Activated CD8-positive, alpha-beta T cell treated with anti-CD3 and anti-CD28 coated beads for 36 hours (primary cell): Measurements from ENCODE around the gene CLDN16. TPM values are rescaled to one million over a fixed set of nuclear protein-coding genes. Genes with fewer than 3 reads are reported as not detected.

ENCODE experiments used
- ATAC-seq: fragments of 200-7000 bp; cut with Tn5 transposase; one replicate; pipeline ENCODE4 v1.10.0; 2021; ENCODE audit warnings: mild to moderate bottlenecking, moderate library complexity
- CTCF ChIA-PET: fragments of 350-600 bp; sonication (Branson Sonifier 250); formaldehyde crosslinking; loops from one replicate; lab custom pipeline; 2021; ENCODE audit warnings: antibody characterized with exemption; lab: Charles Lee
- POLR2A ChIA-PET: fragments of 350-600 bp; sonication (Branson Sonifier 250); formaldehyde crosslinking; loops from one replicate; lab custom pipeline; 2021; ENCODE audit warnings: antibody characterized with exemption; lab: Charles Lee
- DNase-seq: peaks from one replicate; pipeline ENCODE4 v3.0.0-alpha.2; 2020
- H3K27ac Mint-ChIP-seq: one replicate; pipeline ENCODE4 v1.8.0; 2021; ENCODE audit warnings: mild to moderate bottlenecking, mixed read lengths
- H3K27me3 Mint-ChIP-seq: one replicate; pipeline ENCODE4 v1.8.0; 2021; ENCODE audit warnings: mixed read lengths
- H3K36me3 Mint-ChIP-seq: one replicate; pipeline ENCODE4 v1.8.0; 2021; ENCODE audit warnings: low read depth, mixed read lengths
- H3K4me1 Mint-ChIP-seq: one replicate; pipeline ENCODE4 v1.8.0; 2021; ENCODE audit warnings: low read depth, mixed read lengths
- H3K4me3 Mint-ChIP-seq: one replicate; pipeline ENCODE4 v1.8.0; 2021; ENCODE audit warnings: mild to moderate bottlenecking, moderate library complexity, mixed read lengths
- H3K9me3 Mint-ChIP-seq: one replicate; pipeline ENCODE4 v1.8.0; 2021; ENCODE audit warnings: mixed read lengths
- CTCF ChIP-seq: fragments of 200-600 bp; IDR thresholded peaks from one replicate; pipeline ENCODE4 v1.8.0; 2022; ENCODE audit warnings: antibody characterized with exemption, mild to moderate bottlenecking
- intact Hi-C: fragments of 100-400 bp; cut with micrococcal nuclease; formaldehyde crosslinking; loops from one replicate; pipeline ENCODE4 v1.10.0; 2022
- total RNA-seq, 2 experiments: library from RNA; stranded (reverse); gene quantifications; one replicate each; pipeline ENCODE4 v1.2.3, GENCODE V29; 2021

The CLDN16 gene
- total RNA-seq, 2 experiments from 2014 or later: not detected

DNA sequence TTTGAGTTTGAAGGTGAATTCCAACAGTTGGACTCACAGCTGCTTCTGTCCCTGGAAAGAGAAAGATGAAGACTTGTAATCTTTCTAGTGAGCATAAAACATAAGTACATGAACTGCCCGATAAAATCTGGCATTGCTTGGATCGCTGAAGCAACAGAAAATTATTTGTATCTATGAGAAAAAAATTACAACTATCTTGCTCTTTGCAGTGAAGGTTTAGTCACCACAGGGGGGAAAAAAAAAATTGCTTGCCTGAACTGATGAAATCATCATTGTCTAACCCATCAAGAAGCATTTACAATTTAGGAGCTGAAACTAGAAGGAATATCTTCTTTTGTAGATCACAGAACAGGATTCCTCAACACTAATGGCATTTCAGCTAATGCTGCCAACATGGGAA is 41.7 kb downstream of the CLDN16 start:
- Mint-ChIP-seq H3K27me3 (peaks cover 15% of the 10 kb centered on the region), H3K27ac (no peak overlapping the region), H3K36me3 (no peaks in the 10 kb centered on the region), H3K4me1 (peaks cover 2% of the 10 kb centered on the region), H3K9me3 (no peaks in the 10 kb centered on the region), H3K4me3 (no peak overlapping the region)
- intact Hi-C loops: no loop called here
- POLR2A ChIA-PET: no interaction called here
- DNase-seq (no peak), ATAC-seq (no peak)
- CTCF ChIA-PET: no interaction called here
- TF ChIP-seq CTCF: no peak

DNA sequence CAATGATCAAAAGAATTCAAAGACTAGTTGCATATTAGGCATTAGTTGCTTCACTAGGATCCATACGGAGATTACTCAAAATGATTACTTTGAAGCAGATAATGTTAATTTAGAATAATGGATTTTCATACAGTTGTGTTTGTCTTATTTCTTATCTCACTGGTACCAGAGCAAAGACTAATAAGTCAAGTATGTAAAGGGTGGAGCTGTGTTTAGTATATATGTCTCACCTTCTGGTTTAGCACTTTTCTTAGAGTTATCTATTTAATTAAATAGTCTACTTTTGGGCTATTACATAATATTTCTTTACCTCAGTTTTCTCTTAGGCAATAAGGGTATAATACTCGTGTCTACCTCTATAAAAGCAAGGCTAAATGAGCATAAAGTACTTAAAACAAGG is 42.9 kb downstream of the CLDN16 start:
- no peaks in the 10 kb centered on the region for H3K4me1 Mint-ChIP-seq
- intact Hi-C loops: no loop called here
- no peaks in the 10 kb centered on the region for H3K9me3 Mint-ChIP-seq
- no peak overlapping the region for H3K27ac Mint-ChIP-seq
- H3K36me3 Mint-ChIP-seq: no peaks in the 10 kb centered on the region
- peaks cover 18% of the 10 kb centered on the region for H3K27me3 Mint-ChIP-seq
- H3K4me3 Mint-ChIP-seq: no peak overlapping the region
- ChIA-PET POLR2A (no interaction called here), CTCF (interaction anchor here (2.1 kb wide), 1 partner anchor 11 kb away, joined by 4 read pairs; no protein-coding TSS in a partner anchor)
- no peak for TF ChIP-seq CTCF
- no peak for ATAC-seq
- no peak for DNase-seq

GRCh38 chr3:190432216-190432615 is 44.3 kb downstream of the CLDN16 start:
- Mint-ChIP-seq H3K9me3 (no peaks in the 10 kb centered on the region), H3K4me3 (no peak overlapping the region), H3K4me1 (no peaks in the 10 kb centered on the region), H3K27me3 (peaks cover 26% of the 10 kb centered on the region), H3K36me3 (no peaks in the 10 kb centered on the region), H3K27ac (no peak overlapping the region)
- intact Hi-C loops: no loop called here
- no peak for DNase-seq
- no peak for ATAC-seq
- POLR2A ChIA-PET: no interaction called here
- CTCF ChIA-PET: interaction anchor here (1.5 to 2.1 kb wide), 2 partner anchors 9 to 48 kb away, joined by 3 to 4 read pairs; no protein-coding TSS in a partner anchor
- TF ChIP-seq CTCF: no peak

- intact Hi-C loops: no loop called here
- no peaks in the 10 kb centered on the region for H3K9me3 Mint-ChIP-seq
- TF ChIP-seq CTCF: no peak
- H3K27ac Mint-ChIP-seq: no peak overlapping the region
- H3K4me1 Mint-ChIP-seq: no peaks in the 10 kb centered on the region
- ChIA-PET CTCF (no interaction called here), POLR2A (no interaction called here)
- DNase-seq (no peak), ATAC-seq (no peak)
- H3K36me3 Mint-ChIP-seq: no peaks in the 10 kb centered on the region
- no peak overlapping the region for H3K4me3 Mint-ChIP-seq
- peaks cover 27% of the 10 kb centered on the region for H3K27me3 Mint-ChIP-seq
Observed at GRCh38 chr3:190433626-190434025, 45.7 kb downstream of the CLDN16 start.

DNA sequence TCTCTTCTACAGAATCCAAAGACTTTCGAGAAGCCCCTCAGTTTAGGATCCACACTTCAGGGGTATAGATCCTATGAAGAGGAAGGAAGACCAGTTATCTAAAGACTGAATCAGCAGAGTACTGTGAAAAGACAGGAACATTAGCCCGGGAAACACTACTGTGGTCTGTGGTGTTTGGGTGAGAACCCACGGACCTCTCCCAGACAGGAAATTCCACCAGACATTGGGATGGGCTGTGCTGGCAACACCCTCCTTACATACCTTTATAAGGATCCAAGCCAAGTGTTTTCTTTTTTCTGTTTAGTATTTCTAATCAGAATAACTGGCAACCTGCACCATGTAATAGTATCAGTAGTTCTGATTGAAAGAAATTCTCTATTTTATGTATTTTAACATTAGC is 47.7 kb downstream of the CLDN16 start:
- Mint-ChIP-seq H3K4me3 (no peak overlapping the region), H3K9me3 (no peaks in the 10 kb centered on the region), H3K27me3 (peaks cover 31% of the 10 kb centered on the region), H3K36me3 (no peaks in the 10 kb centered on the region), H3K27ac (no peak overlapping the region), H3K4me1 (no peaks in the 10 kb centered on the region)
- DNase-seq (no peak), ATAC-seq (no peak)
- intact Hi-C loops: no loop called here
- ChIA-PET CTCF (no interaction called here), POLR2A (no interaction called here)
- no peak for TF ChIP-seq CTCF
